ENCODE measurements around the gene MEGF6. TPM values are rescaled to one million over a fixed set of nuclear protein-coding genes. Genes with fewer than 3 reads are reported as not detected.

Gene MEGF6
- total and polyA plus RNA-seq, 9 of the 15 experiments (the other 6 are each of a cell fraction or from before 2014, with no cell fraction given): 0.03 to 1.7 (median 0.24) TPM; not detected in 3

DNA sequence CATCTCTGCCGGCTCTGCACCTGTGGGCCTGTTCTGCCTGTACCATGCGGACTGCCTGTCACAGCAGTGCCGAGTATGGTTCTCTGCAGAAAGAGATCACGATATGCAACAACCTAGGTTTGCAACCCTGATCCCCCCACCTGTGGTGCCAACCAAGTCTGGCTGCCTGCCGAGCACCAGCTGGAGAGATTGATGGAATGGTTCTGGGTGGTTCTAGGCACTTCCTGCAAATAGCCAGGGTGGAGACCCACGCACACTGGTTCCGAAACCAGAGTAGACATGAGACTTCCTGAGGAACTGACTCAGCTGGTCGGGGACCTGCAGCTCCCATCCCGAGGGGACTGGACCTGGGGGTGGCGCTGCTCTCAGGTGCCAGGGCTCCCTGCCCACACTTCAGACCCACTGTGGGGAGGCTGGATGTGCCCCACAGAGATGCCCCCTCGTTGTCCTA is 18.9 kb upstream of the MEGF6 start:
- peaks cover 4 to 22% of the 10 kb centered on the region in 2 experiments; a peak in 4 of 5 replicates for H3K4me1 ChIP-seq (replicated peaks in 1 of 2; ENCODE audit: control insufficient read depth in 2 of 2, insufficient read depth in 2 of 2, low read length in 2 of 2)
- POLR2A ChIA-PET: interaction anchor here (0.6 to 2.9 kb wide), 6 partner anchors 12 to 612 kb away, joined by 3 to 8 read pairs (median 4); no protein-coding TSS in a partner anchor
- H3K4me2 ChIP-seq (ENCODE audit: insufficient read depth, low read length): no peak overlapping the region
- H3K36me3 ChIP-seq (ENCODE audit: control insufficient read depth, insufficient read depth, low read length): peaks cover 50% of the 10 kb centered on the region; the same call in 1 of the 3 replicates
- no peaks in the 10 kb centered on the region for H3K9me1 ChIP-seq (ENCODE audit: control insufficient read depth, insufficient read depth, low read length)
- H3K9me3 ChIP-seq (replicated peaks; ENCODE audit: control insufficient read depth, insufficient read depth, low read depth, low read length): no peaks in the 10 kb centered on the region
- no TSS peak for BruUV-seq (replicated peaks)
- H4K20me1 ChIP-seq (replicated peaks; ENCODE audit: control insufficient read depth, insufficient read depth, low read length): no peaks in the 10 kb centered on the region
- H3K79me2 ChIP-seq (ENCODE audit: control insufficient read depth, insufficient read depth, low read length): no peaks in the 10 kb centered on the region
- H3K27ac ChIP-seq (ENCODE audit: extremely low read depth, low read depth, low read length): no peak overlapping the region
- H3K4me3 ChIP-seq: no peak overlapping the region
- CTCF ChIA-PET (ENCODE audit: low intra/inter-chr PET ratio): no interaction called here
- no peak overlapping the region; a peak in 1 of 4 replicates for H3K9ac ChIP-seq (ENCODE audit: insufficient read depth in 1 of 2, low read depth in 2 of 2, low read length in 2 of 2)
- in situ Hi-C loops (cut with MboI): no loop called here
- no peaks in the 10 kb centered on the region for H3K27me3 ChIP-seq (ENCODE audit: control insufficient read depth in 2 of 2, insufficient read depth in 2 of 2, low read length in 2 of 2)
- WGBS (ENCODE audit: insufficient coverage, low coverage, missing lambda C conversion rate): 76% methylated on average over 11 of the region's 11 CpGs
- intact Hi-C loops (cut with micrococcal nuclease): no loop called here
- ATAC-seq (no peak), DNase-seq (ENCODE audit: extremely low read depth in 1 of 4, low spot score in 3 of 4) (no peak), FAIRE-seq (peak; percentile 37)
- TF ChIP-seq ZNF583 (CRISPR knock-in tag; IDR thresholded peaks at IDR 0.05) (no peak), MAX (CRISPR knock-in tag; IDR thresholded peaks at IDR 0.05) (0 out of 2 replicates have a peak, but pooled peaks have one; percentile 20)
- H2AFZ ChIP-seq (ENCODE audit: low read depth, low read length): no peak overlapping the region

DNA sequence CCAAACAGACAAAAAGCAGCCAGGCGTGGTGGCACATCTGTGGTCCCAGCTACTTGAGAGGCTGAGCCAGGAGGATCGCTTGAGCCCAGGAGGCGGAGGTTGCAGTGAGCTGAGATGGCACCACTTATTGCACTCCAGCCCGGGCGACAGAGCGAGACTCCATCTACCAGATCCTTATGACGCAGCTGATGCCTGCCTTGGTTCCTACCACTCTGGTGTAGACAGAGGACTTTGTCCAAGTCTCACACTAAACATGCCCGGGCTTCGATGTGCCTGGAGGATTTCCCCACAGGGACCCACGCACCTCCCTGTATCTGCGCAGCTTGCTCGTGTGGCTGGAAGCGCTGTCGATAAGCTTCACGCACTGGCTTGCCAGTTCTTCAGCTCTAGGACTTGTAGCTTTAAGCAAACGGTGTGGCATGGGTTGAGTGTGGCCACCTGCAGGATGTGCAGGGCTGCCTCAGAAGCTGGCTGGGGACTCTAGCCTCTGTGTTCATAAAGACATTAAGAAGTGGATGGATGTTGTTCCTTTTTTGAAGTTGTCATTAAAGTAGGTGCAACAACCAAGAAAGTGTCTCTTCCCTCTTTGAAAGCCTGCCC is 18.4 kb upstream of the MEGF6 start:
- H2AFZ ChIP-seq (ENCODE audit: low read depth, low read length): no peak overlapping the region
- intact Hi-C loops (cut with micrococcal nuclease): loop anchor here (5.0 kb wide), 1 partner anchor 93 kb away; no protein-coding TSS in a partner anchor
- peaks cover 47% of the 10 kb centered on the region; the same call in 1 of the 3 replicates for H3K36me3 ChIP-seq (ENCODE audit: control insufficient read depth, insufficient read depth, low read length)
- TF ChIP-seq SP2 (IDR thresholded peaks at IDR 0.05; ENCODE audit: extremely low read depth, low read depth, low read length, poor library complexity, severe bottlenecking) (no peak), ZNF57 (CRISPR knock-in tag; IDR thresholded peaks at IDR 0.05) (no peak), RAD21 (CRISPR knock-in tag; conservative IDR thresholded peaks at IDR 0.05 in 1 of 2, IDR thresholded peaks at IDR 0.05 in 1 of 2) (no peak), ZNF584 (CRISPR knock-in tag; IDR thresholded peaks at IDR 0.05; ENCODE audit: low read depth) (no peak), ZBTB8A (IDR thresholded peaks at IDR 0.05; ENCODE audit: partially characterized antibody) (no peak), HNRNPUL1 (IDR thresholded peaks at IDR 0.05; ENCODE audit: low read length) (no peak), ZNF561 (CRISPR knock-in tag; conservative IDR thresholded peaks at IDR 0.05) (no peak), CHD1 (IDR thresholded peaks at IDR 0.05; ENCODE audit: low read length) (no peak), CREB1 (IDR thresholded peaks at IDR 0.05) (no peak), CREB1 (CRISPR knock-in tag; IDR thresholded peaks at IDR 0.05) (no peak), TAF9B (IDR thresholded peaks at IDR 0.05; ENCODE audit: partially characterized antibody) (no peak), SP1 (CRISPR knock-in tag; IDR thresholded peaks at IDR 0.05) (no peak), POLR2A (conservative IDR thresholded peaks at IDR 0.05) (no peak), ZNF274 (IDR thresholded peaks at IDR 0.05; ENCODE audit: borderline replicate concordance, low read depth, low read length) (no peak), POLR2AphosphoS2 (IDR thresholded peaks at IDR 0.05; ENCODE audit: low read length) (no peak), STAT5B (CRISPR knock-in tag; IDR thresholded peaks at IDR 0.05) (no peak)

More for the DNA sequence above, 18.4 kb upstream of the MEGF6 start:
- POLR2A ChIA-PET: interaction anchor here (0.6 to 2.9 kb wide), 7 partner anchors 9 to 612 kb away, joined by 3 to 8 read pairs (median 4); no protein-coding TSS in a partner anchor
- Histone ChIP-seq H4K20me1 (replicated peaks; ENCODE audit: control insufficient read depth, insufficient read depth, low read length) (no peaks in the 10 kb centered on the region), H3K9ac (ENCODE audit: insufficient read depth in 1 of 2, low read depth in 2 of 2, low read length in 2 of 2) (no peak overlapping the region), H3K4me3 (no peak overlapping the region), H3K27ac (ENCODE audit: extremely low read depth, low read depth, low read length) (no peak overlapping the region), H3K9me3 (replicated peaks; ENCODE audit: control insufficient read depth, insufficient read depth, low read depth, low read length) (no peaks in the 10 kb centered on the region), H3K4me2 (ENCODE audit: insufficient read depth, low read length) (no peak overlapping the region), H3K27me3 (ENCODE audit: control insufficient read depth in 2 of 2, insufficient read depth in 2 of 2, low read length in 2 of 2) (no peaks in the 10 kb centered on the region), H3K4me1 (replicated peaks in 1 of 2; ENCODE audit: control insufficient read depth in 2 of 2, insufficient read depth in 2 of 2, low read length in 2 of 2) (peaks cover 4 to 22% of the 10 kb centered on the region in 2 experiments; a peak in 4 of 5 replicates), H3K9me1 (ENCODE audit: control insufficient read depth, insufficient read depth, low read length) (no peaks in the 10 kb centered on the region), H3K79me2 (ENCODE audit: control insufficient read depth, insufficient read depth, low read length) (no peaks in the 10 kb centered on the region)
- in situ Hi-C loops (cut with MboI): no loop called here
- DNase-seq (ENCODE audit: extremely low read depth in 1 of 4, low spot score in 3 of 4) (no peak), FAIRE-seq (no peak), ATAC-seq (no peak)
- CTCF ChIA-PET (ENCODE audit: low intra/inter-chr PET ratio): no interaction called here
- WGBS (ENCODE audit: insufficient coverage, low coverage, missing lambda C conversion rate): 85% methylated on average over 16 of the region's 16 CpGs
- BruUV-seq (replicated peaks): no TSS peak

Measured in K562 (cell line).